ENCODE results near the gene ASIC3. TPM values are rescaled to one million over a fixed set of nuclear protein-coding genes. Genes with fewer than 3 reads are reported as not detected.

The ASIC3 gene
- total RNA-seq, 2 donors from 2014 or later = 1.7 to 11.0 TPM

DNA sequence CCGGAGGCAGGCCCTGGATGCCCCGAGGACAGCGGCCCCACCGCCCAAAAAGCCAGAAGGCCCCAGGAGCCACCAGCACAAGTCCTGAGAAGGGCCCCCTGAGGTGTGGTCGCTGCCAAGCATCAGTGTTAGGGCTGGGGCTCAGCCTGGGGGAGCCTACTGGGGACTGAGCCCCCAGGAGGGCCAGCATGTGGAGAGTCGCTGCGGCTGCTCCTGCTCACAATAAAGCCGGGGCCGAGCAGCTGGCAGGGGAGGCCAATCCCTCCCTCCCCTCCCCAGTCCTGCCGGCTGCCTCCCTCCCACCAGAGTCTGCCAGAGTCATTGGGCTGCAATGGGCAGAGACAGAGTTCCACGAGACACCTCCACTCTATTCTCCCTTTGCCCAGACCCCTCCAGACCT lies 3.1 kb upstream of the ASIC3 start:
- intact Hi-C loops (cut with DNase I) = no loop called here
- DNase-seq (ENCODE audit: low spot score) = no peak
- no peaks in the 10 kb centered on the region for H3K27me3 ChIP-seq (replicated peaks; ENCODE audit: insufficient read depth)
- no peak overlapping the region for H3K4me3 ChIP-seq
- peaks cover 0 to 4% of the 10 kb centered on the region in 2 donors for H3K36me3 ChIP-seq
- H3K27ac ChIP-seq = no peak overlapping the region
- WGBS = 80% methylated on average over 11 of the region's 11 CpGs
- H3K9me3 ChIP-seq = no peaks in the 10 kb centered on the region
- no peaks in the 10 kb centered on the region for H3K4me1 ChIP-seq (replicated peaks)
- no peak for TF ChIP-seq POLR2AphosphoS5 (IDR thresholded peaks at IDR 0.05)
- TF ChIP-seq, protein P1, sequence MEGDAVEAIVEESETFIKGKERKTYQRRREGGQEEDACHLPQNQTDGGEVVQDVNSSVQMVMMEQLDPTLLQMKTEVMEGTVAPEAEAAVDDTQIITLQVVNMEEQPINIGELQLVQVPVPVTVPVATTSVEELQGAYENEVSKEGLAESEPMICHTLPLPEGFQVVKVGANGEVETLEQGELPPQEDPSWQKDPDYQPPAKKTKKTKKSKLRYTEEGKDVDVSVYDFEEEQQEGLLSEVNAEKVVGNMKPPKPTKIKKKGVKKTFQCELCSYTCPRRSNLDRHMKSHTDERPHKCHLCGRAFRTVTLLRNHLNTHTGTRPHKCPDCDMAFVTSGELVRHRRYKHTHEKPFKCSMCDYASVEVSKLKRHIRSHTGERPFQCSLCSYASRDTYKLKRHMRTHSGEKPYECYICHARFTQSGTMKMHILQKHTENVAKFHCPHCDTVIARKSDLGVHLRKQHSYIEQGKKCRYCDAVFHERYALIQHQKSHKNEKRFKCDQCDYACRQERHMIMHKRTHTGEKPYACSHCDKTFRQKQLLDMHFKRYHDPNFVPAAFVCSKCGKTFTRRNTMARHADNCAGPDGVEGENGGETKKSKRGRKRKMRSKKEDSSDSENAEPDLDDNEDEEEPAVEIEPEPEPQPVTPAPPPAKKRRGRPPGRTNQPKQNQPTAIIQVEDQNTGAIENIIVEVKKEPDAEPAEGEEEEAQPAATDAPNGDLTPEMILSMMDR (IDR thresholded peaks at IDR 0.05) = no peak

DNA sequence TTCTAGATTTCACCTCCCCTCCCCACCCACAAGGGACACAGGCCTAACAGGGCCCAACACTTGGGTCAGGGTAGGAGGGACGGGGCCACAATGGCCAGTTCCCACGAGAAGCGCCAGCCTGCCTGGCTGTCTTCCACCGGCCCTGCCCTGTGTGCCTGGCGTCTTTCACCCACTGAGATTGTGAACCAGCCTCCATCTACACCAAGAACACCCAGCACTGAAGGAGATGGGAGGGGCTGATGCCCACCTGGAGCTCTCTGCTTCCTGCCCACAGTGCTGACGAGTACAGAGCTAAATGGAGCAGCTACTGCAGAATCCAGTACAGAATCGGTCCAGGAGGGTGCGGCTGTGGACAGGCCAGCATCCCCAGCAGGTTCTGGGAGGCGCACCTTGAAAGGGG lies 2.4 kb upstream of the ASIC3 start:
- TF ChIP-seq POLR2A (IDR thresholded peaks at IDR 0.05) = no peak
- TF ChIP-seq POLR2AphosphoS5 (IDR thresholded peaks at IDR 0.05) = no peak
- TF ChIP-seq, protein P1 (IDR thresholded peaks at IDR 0.05) = no peak
- no peak overlapping the region for H3K27ac ChIP-seq
- H3K36me3 ChIP-seq = peaks cover 0 to 4% of the 10 kb centered on the region in 2 donors
- no peaks in the 10 kb centered on the region for H3K9me3 ChIP-seq
- 84% methylated on average over 9 of the region's 9 CpGs for WGBS
- no peak for DNase-seq (ENCODE audit: low spot score)
- no peak overlapping the region for H3K4me3 ChIP-seq
- H3K4me1 ChIP-seq (replicated peaks) = no peaks in the 10 kb centered on the region
- H3K27me3 ChIP-seq (replicated peaks; ENCODE audit: insufficient read depth) = no peaks in the 10 kb centered on the region
- intact Hi-C loops (cut with DNase I) = no loop called here

DNA sequence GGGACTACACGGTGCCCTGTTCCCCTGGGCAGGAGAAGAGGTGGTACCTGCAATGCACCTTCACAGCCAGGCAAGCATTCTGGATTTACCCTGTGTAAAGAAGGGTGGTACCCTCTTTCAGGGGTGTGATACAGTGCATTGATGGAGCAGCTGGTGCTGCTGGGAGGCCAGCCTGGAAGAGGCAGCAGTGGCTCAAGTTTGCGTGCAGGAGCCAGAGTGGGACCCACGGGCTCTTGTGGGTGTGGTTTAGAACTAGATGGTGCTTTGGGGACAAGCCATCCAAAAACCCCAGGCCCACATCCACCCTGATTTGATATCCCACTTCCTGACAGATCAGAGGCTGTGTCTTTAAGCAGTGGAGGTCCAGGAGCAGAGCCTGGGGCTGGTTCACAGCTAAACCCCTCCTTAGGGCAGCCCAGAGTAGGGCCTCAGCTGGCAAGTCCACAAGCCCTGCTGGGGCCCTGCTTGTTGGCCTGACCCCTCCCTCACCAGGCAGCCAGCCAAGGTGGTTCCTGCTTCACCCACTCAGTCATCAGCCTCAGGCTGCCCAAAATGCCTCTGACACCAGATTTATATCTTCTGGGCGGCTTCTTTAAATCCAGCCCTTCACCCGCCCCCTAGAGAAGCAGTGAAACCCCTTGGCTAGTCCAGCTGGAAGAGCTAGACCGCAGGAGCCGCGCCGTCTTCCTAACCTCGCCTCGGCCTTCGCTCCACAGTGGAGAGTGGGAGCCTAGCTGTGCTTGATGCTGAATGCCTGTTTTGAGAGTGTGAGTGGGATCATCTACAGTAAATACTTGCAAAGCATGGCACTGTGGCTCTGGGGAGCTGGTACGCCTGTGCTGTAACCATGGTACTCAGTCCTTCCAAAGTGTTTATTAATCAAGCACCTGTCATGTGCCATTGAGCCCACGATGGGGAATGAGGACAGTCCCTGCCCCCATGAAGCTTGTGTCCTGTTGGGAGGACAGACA lies 1.4 kb upstream of the ASIC3 start:
- intact Hi-C loops (cut with DNase I) = no loop called here
- H3K9me3 ChIP-seq = no peaks in the 10 kb centered on the region
- WGBS = 22% methylated on average over 14 of the region's 14 CpGs

DNA sequence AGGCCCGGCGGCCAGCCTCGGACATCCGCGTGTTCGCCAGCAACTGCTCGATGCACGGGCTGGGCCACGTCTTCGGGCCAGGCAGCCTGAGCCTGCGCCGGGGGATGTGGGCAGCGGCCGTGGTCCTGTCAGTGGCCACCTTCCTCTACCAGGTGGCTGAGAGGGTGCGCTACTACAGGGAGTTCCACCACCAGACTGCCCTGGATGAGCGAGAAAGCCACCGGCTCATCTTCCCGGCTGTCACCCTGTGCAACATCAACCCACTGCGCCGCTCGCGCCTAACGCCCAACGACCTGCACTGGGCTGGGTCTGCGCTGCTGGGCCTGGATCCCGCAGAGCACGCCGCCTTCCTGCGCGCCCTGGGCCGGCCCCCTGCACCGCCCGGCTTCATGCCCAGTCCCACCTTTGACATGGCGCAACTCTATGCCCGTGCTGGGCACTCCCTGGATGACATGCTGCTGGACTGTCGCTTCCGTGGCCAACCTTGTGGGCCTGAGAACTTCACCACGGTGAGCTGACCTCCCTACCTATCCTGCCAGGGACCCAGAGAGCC lies 656 bp downstream of the ASIC3 start:
- Histone ChIP-seq H3K27ac (no peak overlapping the region), H3K9me3 (no peaks in the 10 kb centered on the region), H3K4me1 (replicated peaks) (no peaks in the 10 kb centered on the region), H3K27me3 (replicated peaks; ENCODE audit: insufficient read depth) (no peaks in the 10 kb centered on the region), H3K36me3 (peaks cover 0 to 4% of the 10 kb centered on the region in 2 donors), H3K4me3 (no peak overlapping the region)
- no peak for TF ChIP-seq POLR2A (IDR thresholded peaks at IDR 0.05)
- TF ChIP-seq, protein P1 (IDR thresholded peaks at IDR 0.05) = no peak
- no peak for TF ChIP-seq POLR2AphosphoS5 (IDR thresholded peaks at IDR 0.05)
- 85% methylated on average over 25 of the region's 38 CpGs for WGBS
- DNase-seq (ENCODE audit: low spot score) = no peak
- intact Hi-C loops (cut with DNase I) = no loop called here

More for the DNA sequence above, 1.4 kb upstream of the ASIC3 start:
- no peak overlapping the region for H3K4me3 ChIP-seq
- H3K27me3 ChIP-seq (replicated peaks; ENCODE audit: insufficient read depth) = no peaks in the 10 kb centered on the region
- H3K27ac ChIP-seq = no peak overlapping the region
- TF ChIP-seq, protein P1 (IDR thresholded peaks at IDR 0.05) = no peak
- TF ChIP-seq POLR2AphosphoS5 (IDR thresholded peaks at IDR 0.05) (no peak), POLR2A (IDR thresholded peaks at IDR 0.05) (no peak)
- peaks cover 0 to 4% of the 10 kb centered on the region in 2 donors for H3K36me3 ChIP-seq
- DNase-seq (ENCODE audit: low spot score) = no peak
- H3K4me1 ChIP-seq (replicated peaks) = no peaks in the 10 kb centered on the region

Data from prostate gland (tissue), 2 donors.